Endometrial microvascular endothelial cells (primary cell): ENCODE results near the gene AGAP2. TPM values are rescaled to one million over a fixed set of nuclear protein-coding genes. Genes with fewer than 3 reads are reported as not detected.
"Not testable (repeated sequence)": the region's sequence is repeated elsewhere in the genome, so short reads cannot be mapped to it uniquely, and the experiment has no call there.

Experiments
- in situ Hi-C: cut with HindIII; loops from 2 replicates; pipeline ENCODE4 v1.10.0; 2017; ENCODE audit warnings: low sequenced_read_pairs, low pct_unique_long_range_greater_than_20kb; ENCODE audit errors: inconsistent ontology term
- total RNA-seq: library from RNA; depleted of rRNA; stranded (reverse); fragments of >200 nt; gene quantifications from one replicate; pipeline ENCODE4 v1.2.3, GENCODE V29; 2015; ENCODE audit errors: inconsistent ontology term

Gene AGAP2
- total RNA-seq, 1 donor from 2014 or later = 1.2 TPM

DNA sequence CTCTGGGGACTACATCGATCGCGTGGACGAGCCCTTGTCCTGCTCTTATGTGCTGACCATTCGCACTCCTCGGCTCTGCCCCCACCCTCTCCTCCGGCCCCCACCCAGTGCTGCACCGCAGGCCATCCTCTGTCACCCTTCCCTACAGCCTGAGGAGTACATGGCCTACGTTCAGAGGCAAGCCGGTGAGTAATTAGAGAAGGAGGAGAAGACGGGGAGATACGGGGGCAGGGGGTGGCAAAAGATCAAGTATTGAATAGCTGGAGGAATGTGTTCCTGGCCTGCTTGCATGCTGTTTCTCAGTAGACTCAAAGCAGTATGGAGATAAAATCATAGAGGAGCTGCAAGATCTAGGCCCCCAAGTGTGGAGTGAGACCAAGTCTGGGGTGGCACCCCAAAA lies 22.8 kb downstream of the AGAP2 start:
- in situ Hi-C loops = no loop called here

DNA sequence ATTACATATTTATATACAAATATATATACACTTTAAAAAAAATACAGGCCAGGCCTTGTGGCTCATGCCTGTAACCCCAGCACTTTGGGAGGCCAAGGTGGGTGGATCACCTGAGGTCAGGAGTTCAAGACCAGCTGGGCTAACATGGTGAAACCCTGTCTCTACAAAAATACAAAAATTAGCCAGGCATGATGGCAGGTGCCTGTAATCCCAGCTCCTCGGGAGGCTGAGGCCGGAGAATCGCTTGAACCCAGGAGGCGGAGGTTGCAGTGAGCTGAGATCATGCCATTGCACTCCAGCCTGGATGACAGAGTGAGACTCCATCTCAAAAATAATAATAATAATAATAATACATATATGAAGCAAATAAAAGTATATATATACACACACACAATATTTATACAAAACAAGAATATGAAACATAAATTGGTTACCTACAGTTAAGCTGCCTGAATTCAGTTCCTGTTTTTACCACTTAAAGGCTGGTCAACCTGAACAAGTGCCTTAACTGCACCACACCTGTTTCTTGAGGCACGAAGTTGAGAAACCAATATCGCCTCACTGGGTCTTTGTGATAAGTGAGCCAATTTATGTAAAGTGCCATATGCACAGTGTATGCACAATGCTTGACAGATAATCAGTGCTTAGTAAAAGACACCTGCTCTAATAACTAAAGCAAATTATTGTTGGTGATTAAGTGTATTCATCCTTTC lies 23.4 kb downstream of the AGAP2 start:
- in situ Hi-C loops = not testable (repeated sequence)

DNA sequence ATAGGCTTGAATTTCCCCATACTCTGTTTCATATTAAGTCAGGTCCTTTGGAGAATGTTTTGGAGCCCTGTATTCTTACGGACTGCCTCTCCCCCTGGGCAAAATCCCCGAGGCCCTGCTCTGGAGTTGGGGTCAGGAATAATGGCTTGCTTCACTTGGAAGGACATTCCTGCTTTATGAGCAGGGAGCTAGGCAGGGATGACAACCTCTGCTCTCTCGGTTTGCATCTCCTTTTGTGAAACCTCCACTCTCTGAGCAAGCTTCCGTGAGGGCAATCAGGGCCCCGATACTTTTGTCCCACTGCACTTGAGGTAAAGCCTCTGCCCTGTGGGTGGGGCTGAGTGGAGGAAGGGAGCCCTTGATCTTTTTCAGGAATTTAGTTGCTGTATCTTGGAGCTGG lies 25.3 kb downstream of the AGAP2 start:
- in situ Hi-C loops = no loop called here

DNA sequence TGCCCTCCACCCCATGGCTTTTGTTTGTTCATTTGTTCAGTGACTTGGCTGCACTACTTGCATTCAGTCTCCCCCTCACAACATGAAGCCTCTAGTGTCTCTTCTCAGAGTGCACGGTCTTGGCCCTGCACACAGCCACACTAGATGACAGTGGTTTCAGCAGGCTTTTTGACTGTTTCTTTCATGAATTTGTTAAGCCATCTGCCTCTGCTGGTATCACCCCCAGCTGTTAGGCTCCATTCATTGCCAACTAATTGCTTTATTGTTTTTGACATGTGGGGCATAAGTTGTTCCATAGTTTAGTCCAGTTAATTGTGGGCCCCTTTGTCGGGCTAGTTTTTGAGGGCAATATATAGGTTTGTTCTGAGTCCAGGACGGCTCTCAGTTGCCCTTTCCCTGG lies 25.8 kb downstream of the AGAP2 start:
- in situ Hi-C loops = no loop called here

DNA sequence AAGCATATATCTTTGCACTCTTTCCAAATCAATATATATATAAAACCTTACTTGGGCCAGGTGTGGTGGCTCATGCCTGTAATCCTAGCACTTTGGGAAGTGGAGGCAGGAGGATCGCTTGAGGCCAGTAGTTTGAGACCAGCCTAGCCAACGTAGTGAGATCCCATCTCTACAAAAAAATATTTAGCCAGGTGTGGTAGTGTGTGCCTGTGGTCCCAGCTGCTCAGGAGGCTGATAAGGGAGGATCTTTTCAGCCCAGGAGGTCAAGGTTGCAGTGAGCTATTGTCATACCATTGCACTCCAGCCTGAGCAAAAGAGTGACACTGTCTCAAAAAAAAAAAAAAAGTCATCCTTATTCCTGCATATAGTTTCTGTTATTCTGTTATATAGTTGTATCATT lies 30.2 kb downstream of the AGAP2 start:
- in situ Hi-C loops = no loop called here

DNA sequence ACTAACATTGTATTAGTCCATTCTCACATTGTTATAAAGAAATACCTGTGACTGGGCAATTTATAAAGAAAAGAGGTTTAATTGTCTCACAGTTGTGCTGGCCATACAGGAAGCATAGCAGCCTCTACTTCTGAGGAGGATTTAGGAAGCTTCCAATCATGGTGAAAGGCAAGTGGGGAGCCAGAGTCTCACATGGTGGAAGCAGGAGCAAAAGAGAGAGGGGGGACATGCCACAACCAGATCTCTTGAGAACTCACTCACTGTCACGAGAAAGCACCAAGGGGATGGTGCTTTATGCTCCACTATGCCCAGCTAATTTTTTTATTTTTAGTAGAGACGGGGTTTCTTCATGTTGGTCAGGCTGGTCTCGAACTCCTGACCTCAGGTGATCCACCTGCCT lies 31.3 kb downstream of the AGAP2 start:
- in situ Hi-C loops = no loop called here

DNA sequence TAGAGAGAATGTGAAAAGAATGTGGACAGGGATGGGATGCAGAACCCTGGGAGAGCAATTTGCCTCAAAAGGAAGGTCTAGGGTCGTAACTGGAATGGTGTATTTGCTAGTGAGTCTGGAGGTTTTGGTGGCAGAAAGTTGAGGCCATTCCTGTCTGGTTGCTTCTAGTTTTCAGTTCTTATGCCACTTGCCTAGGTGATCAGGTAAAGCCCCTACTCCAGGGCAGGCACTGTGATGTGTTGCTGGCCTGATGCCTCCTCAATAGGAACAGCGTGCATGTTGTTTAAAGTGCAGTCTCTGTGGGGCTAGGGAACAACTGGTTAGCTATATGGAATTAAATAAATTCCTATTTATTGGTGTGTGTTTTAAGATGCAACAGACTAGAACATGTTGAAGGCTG lies 38.2 kb downstream of the AGAP2 start:
- in situ Hi-C loops = no loop called here

DNA sequence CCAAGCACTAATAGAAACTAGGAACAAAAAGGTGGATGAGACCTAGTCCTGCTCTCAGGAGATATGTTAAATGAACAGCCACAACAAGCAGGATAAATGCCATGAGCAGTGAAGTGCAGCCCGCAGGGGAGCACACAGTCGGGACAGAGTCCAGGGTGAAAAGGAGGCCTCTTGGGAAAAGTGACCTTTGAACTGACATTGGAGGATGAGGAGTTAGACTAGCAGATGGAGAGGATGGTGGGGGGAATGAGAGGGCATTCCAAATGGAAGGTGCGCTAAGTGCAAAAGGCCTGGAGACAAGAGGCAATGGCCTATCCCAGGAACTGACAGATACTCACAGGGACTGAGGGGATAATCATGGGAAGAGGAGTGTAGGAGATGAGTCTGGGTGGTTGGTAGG lies 40.1 kb downstream of the AGAP2 start:
- in situ Hi-C loops = no loop called here

DNA sequence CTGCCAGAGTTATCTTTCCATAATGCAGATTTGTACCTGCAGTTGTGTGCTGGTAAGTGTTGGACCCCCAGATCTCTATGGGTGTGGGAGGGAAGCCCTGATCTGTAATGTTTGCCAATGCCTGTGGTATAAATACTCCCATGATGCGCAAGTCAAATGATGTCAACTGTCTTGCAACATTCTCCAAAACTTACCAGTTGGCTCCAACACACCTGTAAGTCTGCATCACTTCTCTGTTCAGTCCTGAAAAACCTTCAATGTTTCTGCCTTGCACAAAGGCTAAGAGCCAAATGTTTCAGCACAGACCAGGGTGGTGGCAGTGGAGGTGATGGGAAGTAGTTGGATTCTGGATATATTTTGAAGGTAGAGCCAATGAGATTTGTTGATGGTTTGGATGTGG lies 41.5 kb downstream of the AGAP2 start:
- in situ Hi-C loops = no loop called here

DNA sequence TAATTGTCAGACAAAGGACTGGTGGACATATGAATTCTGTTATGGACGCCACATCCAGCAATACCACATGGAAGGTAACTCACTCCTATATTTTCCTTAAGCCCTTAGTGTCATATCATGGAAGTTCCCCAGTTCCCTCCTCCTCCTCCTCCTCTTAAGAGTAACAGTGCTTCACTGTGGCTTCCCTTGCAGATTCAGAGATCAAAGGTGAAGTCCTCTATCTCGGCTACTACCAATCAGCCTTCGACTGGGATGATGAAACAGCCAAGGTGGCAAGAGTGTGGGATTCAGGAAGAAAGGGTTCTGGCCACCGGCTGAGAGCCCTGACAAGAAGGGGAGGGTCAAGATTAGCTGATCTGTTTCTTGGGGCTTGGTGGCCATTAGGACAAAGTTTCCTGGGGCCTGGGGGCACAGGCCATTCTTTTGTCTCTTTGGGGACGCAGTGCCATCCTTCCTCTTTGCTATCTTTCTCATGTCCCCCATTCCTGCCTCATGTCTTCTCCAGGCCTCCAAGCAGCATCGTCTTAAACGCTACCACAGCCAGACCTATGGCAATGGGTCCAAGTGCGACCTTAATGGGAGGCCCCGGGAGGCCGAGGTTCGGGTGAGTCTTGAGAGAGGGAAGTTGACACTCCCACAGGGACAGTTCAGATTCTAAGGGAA lies 42.6 kb downstream of the AGAP2 start:
- in situ Hi-C loops = no loop called here

DNA sequence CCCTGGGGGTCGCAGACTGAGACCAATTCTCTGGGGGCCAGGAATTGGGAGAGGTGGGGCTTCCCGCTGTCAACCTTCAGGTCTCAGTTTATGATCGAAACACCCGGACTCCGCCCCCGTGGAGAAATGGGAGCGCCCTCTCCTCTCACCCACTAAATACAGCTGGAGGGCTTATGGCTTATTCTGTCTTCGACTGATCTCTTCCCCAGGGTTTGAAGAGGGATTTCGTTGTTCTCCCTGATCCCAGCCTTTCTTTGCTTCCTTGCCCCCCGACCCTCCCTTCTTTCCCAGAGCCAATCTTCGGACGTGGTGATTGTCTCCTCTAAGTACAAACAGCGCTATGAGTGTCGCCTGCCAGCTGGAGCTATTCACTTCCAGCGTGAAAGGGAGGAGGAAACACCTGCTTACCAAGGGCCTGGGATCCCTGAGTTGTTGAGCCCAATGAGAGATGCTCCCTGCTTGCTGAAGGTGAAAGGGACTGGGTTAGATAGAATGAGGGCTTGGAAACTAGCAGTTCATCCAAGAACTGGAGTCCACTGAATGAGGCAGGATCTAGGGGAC lies 44.0 kb downstream of the AGAP2 start:
- in situ Hi-C loops = no loop called here

DNA sequence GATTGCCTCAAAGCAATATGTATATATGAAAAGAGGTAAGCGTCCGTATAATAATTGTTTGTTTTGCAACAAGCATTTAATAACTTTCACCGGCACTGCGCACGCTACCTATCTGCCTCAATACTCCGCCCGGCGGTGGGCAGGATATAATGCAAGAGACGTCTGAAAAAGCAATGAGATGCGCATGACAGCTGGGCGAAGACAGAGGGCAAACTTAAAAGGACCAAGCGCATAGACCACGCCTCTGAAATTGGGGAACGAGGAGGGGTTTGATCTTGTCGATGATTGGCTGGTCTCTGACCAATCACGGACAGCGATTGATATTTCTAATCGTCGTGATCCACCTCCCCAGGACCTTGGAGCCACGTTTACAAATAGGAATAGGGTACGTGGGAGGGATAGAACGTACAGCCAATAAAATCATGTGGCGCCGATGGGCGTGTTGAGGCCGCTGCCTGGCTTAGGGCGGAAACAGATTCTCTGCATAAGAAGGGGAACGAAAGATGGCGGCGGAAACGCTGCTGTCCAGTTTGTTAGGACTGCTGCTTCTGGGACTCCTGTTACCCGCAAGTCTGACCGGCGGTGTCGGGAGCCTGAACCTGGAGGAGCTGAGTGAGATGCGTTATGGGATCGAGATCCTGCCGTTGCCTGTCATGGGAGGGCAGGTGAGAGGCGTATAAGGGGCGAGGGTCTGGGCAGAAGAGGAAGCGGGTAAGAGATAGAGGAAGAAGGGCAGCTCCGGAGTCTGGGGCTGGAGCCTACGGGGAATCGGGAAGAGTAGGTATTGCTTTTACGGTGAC lies 44.7 kb downstream of the AGAP2 start, which contains the start of gene OS9:
Gene OS9 (plus strand): TSS at position 474 of the 800 bp plus-strand sequence. CDS start 30 bp downstream, at position 504.
- in situ Hi-C loops = no loop called here

DNA sequence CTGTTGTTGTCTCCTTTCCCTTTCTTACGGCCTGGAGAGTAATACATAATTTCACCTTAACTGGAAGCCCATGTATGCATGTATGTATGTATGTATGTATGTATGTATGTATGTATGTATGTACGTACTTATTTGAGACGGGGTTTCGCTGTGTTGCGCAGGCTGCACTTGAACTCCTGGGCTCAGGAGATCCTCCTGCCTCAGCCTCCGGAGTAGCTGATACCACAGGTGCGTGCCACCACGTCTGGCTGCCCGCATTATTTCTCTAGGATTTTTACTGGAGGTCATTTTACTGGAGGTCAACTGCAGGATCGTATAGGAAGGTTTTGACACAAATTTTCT lies 45.3 kb downstream of the AGAP2 start:
- in situ Hi-C loops = no loop called here

DNA sequence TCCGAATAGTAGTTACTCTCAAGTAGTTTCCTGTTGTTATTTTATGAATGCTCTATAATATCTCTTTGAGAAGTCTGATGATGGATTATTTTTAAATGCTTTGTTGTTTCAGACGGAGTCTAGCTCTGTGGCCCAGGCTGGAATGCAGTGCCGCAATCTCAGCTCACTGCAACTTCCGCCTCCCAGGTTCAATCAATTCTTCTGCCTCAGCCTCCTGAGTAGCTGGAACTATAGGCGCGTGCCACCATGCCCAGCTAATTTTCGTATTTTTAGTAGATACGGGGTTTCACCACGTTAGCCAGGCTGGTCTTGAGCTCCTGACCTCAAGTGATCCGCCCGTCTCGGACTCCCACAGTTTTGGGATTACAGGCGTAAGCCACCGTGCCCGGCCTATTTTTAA lies 46.0 kb downstream of the AGAP2 start:
- in situ Hi-C loops = no loop called here

DNA sequence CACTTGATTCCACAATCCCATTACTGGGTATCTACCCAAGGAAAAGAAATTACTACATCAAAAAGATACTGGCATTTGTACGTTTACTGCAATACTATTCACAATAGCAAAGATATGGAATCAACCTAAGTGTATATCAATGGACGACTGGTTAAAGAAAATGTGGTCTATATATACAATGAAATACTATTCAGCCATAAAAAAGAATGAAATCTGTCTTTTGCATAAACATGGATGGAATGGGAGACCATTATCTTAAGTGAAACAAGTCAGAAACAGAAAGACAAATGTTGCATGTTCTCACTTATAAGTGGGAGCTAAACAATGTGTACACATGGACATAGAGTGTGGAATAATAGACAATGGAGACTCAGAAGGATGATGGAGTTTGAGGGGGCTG lies 49.6 kb downstream of the AGAP2 start:
- in situ Hi-C loops = no loop called here

DNA sequence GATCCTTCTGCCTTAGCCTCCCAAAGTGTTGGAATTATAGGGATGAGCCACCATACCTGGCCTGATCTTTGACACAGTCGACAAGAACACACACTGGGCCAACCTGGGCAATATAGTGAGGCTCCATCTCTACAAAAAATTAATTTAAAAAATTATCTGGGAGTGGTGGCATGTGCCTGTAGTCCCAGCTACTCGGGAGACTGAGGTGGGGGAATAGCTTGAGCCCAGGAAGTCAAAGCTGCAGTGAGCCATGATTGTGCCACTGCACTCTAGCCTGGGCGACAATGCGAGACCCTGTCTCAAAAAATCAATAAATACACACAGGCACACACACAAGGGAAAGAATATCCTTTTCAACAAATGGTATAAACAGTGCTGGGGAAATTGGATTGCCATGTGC lies 50.7 kb downstream of the AGAP2 start:
- in situ Hi-C loops = no loop called here

DNA sequence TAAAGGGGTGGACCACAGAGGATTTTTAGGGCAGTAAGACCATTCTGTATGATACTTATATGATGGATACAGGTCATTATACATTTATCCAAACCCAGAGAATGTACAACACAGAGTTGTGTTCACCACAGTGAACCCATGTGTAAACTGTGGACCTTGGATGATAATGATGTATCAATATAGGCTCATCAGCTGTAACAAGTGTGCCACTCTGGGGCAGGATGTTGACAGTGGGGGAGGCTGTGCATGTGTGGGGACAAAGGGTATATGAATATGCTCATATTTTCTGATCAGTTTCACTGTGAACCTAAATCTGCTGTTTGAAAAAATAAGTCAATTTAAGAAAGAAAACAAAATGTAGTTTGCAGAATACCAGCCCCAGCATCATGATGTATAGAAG lies 58.8 kb downstream of the AGAP2 start:
- in situ Hi-C loops = no loop called here

DNA sequence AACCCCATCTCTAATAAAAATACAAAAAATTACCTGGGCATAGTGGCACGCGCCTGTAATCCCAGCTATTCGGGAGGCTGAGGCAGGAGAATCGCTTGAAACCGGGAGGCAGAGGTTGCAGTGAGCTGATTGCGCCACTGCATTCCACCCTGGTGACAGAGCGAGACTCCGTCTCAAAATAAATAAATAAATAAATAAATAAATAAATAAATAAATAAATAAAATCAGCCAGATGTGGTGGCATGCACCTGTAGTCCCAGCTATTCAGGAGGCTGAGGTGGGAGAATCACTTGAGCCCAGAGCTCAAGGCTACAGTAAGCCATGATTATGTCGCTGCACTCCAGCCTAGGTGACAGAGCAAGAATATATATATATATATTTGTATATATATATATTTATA lies 60.6 kb downstream of the AGAP2 start:
- in situ Hi-C loops = not testable (repeated sequence)

DNA sequence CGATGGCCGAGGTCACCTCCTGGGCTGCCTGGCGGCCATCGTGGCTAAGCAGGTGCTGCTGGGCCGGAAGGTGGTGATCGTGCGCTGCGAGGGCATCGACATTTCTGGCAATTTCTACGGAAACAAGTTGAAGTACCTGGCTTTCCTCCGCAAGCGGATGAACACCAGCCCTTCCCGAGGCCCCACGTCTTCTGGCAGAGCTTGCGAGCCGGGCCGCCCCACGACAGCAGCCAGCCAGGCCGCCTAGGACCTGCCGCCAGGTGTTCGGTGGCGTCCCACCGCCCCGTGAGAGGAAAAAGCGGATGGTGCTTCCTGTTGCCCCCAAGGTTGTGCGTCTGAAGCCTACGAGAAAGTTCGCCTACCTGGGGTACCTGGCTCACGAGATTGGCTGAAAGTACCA lies 63.9 kb downstream of the AGAP2 start:
- in situ Hi-C loops = no loop called here
